Activated CD4-positive, alpha-beta T cell treated with anti-CD3 and anti-CD28 coated beads, Interleukin-10, Interleukin-2, amounts not matched to agents 100 ng/mL and 50 ng/mL, durations not matched to agents 16 hours and 8 hours (primary cell): ENCODE measurements around the gene RPSA.
"Not testable (repeated sequence)": the region's sequence is repeated elsewhere in the genome, so short reads cannot be mapped to it uniquely, and the experiment has no call there.

Experiments used
- DNase-seq: peaks from one replicate; pipeline ENCODE4 v3.0.0-alpha.2; 2020

RPSA gene

DNA sequence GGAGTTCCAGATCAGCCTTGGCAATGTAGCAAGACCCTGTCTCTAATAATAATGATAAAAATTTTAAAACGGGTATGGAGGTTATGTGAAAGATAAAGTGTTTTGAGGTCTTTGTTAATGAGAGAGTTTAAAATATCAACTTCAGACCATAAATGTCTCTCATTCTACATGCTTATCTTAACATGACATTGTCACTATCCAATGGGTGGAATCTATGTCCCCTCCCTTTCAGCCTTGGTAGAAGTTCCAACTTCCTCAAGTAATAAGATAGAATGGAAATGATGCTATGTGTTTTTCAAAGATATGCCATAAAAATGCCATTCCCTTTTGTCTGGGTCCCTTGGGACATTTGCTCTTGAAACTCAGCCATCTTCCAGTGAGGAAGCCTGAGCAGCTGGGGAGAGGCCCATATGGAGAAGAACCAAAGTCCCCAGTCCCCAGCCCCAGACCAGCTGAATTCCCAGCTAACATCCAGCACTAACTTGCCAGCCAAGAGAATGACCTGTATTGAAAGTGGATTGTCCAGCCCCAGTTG is 17.0 kb downstream of the RPSA start:
- no peak for DNase-seq

DNA sequence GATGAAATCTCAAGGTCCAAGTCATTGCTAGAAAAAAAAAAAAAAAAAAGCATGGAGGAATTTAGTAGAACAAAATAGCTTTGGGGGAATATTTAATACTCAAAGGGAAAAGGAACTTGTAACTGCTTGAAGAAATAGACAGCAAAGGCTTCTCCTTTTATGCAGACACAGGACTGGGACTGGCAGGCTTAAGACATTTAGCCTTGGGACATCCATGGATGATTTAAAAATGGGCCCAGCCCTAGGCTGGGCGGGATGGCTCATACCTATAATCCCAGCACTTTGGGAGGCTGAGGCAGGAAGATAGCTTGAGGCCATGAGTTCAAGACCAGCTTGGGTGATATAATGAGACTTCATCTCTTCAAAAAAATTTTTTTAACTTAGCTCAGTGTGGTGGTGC is 19.8 kb downstream of the RPSA start:
- no peak for DNase-seq

DNA sequence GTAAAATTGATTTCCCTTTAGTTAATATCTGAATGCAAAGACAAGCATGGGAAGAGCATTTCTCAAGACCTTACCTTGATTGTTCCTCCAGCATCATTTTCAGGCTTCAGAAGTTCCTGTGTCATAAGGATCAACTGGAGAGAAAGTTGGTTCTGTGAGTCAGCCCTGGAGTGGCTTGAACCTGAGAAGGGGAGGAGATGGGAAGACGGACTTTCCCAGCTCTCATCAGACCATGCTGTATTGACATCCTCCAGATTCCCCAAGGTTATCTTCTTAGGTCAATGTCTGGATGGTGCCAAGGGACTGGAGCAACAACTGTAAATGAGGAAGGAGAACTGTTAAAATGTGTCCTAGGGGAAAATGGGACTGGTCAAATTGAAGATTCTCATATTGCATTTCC is 21.0 kb downstream of the RPSA start:
- no peak for DNase-seq

DNA sequence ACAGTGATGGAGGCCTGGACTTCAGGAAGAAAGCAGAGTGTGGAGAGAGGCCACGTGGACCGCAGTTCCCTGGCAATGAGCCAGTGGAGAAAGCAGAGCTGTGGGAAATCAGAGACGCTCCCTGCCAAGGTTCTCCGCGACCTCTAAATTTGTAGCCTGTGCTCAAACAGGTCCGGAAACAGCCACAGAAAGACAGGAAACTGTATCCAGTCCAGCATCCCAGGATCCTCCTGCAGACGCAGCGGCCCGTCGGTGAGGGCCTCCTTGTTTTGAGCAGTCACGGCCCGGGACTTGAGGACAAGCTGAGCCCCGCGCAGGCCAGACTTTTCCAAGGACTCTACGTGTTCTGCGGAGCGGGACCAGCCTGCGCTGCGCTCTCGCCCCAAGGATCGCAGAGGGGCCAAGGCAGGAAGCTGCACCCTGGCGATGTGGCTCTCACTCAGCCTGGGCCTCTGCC is 22.3 kb downstream of the RPSA start:
- no peak for DNase-seq

DNA sequence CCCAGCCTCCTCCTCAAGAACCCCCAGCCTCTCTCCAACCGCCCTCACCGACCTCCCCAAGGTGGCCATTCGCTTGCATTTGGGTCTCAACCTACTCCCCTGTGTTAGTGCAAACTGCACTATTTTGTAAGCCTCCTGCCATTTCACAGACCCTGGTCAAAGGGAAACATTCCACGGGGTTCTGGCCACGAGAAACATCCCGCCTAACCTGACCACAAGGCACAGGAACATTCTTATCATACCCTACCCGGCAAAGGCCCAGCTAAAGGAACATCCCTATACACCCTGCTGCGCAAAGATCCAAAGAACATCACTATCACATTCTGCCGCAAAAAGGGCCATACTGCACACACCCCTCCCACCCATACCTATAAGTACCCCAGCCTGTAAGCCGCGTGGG is 22.9 kb downstream of the RPSA start:
- DNase-seq: no peak

DNA sequence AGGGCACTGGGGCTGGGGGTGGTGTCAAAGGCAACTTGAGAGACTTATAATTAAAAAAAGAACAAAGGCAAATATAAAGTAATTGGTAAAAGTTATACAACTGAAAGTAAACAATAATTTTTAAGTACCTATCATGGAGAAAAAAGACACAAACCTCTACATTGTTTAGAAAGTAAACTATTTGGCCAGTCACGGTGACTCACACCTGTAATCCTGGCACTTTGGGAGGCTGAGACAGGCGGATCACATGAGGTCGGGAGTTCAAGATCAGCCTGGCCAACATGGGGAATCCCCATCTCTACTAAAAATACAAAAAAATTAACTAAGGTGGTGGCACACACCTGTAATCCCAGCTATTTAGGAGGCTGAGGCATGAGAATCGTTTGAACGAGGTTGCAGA is 25.8 kb downstream of the RPSA start:
- no peak for DNase-seq

DNA sequence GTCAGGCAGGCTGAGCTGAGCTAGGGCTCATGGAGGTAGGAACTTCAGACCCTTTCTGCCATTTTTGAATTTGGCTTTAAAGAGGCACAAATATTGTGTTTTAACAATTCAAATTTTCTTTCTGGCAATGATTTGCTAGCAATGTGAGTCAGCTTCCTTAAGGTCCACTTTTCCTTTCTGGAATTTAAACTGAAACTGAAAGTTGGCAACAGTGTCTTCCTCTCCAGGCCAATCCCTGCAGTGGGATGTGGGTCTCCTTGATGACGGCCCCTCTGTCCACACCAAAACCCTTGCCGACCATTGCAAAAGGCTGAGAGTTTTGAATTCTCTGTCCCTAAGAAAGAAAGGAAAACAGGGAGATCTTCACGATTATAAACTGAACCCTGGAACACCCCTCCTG is 27.1 kb downstream of the RPSA start:
- no peak for DNase-seq

DNA sequence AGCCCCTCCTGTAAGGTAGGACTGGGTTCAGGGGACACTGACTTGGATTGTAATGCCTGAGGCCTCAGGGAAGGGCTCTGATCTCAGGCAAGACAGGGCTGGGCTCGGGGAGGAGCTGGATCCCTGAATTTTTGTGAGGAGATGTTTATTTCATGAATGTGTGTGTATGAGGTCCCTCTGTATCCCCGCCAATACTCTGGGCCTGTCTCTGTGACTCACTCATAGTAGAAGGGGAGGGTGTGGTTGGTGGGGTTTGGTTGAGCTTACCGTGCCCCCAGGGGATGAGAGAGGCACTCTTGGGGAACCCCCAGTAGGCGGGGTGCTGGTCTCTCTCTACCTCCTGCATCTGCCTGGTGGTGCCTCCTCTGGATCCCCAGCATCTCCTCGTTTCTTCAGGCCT is 28.1 kb downstream of the RPSA start:
- DNase-seq: no peak

DNA sequence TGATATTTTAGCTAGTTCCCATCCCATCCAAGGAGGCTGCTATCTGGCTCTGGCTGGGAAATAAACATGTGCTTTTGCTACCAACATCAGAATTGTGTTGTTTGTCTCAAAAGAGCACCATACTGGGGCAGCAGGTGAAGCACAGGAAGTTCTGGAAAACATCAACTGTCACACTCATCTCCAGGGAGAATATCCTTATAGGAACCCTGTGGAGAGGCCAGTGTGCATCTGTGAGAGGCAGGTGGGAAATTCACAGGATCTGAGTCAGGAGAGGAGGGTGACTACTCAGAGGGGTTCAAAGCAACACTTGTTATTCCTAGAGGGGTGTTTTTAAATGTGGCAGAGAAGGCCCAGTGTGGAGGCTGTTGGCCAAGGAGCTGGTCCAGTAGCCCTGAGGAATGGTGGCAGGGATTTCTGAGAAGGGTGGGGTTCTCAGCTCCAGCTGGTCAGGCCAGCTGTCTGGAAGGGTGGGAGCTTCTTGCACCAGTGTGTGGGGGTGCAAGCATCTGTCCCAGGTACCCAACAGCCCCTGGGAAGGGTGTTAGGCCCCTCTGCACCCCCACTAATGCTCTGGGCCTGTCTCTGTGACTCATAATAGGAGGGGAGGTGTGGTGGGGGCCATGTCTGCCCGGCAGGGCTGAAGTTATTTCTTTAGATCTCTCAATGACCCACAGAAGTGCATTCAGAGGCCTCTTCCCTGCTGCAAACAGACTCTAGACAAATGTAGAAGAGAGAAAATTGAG is 28.7 kb downstream of the RPSA start:
- no peak for DNase-seq

DNA sequence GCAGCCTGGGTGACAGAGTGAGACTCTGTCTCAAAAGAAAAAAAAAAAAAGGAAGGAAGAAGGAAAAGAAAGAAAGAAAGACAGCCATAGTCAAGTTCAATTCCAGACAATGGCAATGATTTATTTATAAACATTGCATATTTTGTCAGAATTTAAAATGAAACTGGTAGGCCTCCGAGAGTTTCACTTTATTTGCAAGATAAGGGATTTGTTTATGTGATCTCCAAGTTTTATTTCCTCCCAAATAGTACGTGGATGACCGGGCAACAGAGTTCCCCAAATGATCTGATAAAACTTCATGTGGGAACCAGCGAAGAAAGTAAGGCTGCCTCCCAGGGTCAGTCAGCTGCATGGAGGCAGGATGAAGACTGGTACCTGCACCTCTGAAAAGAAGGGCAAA is 32.4 kb downstream of the RPSA start:
- no peak for DNase-seq

DNA sequence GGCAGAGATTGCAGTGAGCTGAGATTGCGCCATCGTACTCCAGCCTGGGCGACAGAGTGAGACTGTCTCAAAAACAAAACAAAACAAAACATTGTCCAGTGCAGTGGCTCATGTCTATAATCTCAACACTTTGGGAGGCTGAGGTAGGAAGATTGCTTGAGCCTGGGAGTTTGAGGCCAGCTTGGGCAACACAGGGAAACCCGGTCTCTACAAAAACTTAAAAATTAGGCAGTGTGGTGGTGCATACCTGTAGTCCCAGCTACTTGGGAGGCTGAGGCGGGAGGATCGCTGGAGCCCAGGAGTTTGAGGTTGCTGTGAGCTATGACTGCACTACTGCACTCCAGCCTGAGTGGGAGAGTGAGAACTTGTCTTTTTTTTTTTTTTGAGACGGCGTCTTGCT is 33.8 kb downstream of the RPSA start:
- no peak for DNase-seq

DNA sequence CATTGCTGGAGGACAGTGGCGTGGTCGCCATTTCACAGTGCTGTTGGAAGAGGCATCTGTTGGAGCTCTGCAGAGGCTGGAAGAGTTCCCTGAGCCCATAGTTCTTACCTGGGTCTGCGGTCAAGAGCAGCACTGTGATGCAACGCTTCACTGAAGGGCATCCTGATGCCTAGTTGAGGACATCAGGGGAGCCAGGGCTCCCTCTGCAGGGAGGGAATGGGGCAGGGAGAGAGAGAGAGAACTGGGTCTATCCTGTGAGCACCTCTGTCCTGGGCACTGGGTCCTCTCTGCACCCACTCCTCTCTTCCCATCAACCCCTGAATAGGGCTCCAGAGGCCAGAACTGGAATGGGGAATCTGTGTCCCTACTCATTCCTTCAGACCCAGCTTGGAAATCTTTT is 37.0 kb downstream of the RPSA start:
- DNase-seq: no peak

DNA sequence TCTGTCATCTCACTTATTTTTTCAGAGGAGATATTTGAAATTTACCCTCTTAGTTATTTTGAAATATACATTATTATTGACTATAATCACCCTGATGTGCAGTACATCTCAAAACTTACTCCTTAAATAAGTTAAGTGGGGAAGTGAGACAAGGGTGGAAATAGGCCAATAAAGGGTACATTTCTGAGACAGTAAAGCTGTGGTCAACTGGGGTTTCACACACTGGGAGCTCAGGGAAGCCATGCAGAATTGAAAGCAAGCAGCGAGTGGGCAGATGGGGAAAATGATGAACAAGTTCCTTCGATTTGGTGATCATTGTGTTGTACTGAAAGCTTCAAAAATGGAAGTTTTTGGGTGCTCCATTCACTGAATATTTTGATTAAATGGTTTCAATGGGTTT is 39.4 kb downstream of the RPSA start:
- DNase-seq: no peak

DNA sequence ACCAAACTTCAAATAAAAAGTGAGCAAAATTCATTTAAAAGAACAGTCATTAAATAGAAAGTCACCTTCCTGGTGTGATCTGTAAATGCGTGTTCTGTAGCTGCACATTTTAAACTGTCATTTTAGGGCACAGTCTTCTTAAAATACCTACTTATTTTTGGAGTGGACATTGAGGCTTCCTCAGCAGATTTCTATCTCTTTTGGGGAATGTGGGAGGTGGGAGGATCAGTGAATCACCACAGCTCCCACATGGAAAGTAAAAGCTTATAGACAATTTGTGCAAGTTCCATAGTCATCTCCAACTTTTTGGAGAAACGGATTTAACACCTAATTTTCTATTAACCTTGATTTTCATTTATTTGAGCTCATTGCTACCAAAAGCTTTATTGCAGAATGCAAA is 39.9 kb downstream of the RPSA start:
- DNase-seq: no peak

DNA sequence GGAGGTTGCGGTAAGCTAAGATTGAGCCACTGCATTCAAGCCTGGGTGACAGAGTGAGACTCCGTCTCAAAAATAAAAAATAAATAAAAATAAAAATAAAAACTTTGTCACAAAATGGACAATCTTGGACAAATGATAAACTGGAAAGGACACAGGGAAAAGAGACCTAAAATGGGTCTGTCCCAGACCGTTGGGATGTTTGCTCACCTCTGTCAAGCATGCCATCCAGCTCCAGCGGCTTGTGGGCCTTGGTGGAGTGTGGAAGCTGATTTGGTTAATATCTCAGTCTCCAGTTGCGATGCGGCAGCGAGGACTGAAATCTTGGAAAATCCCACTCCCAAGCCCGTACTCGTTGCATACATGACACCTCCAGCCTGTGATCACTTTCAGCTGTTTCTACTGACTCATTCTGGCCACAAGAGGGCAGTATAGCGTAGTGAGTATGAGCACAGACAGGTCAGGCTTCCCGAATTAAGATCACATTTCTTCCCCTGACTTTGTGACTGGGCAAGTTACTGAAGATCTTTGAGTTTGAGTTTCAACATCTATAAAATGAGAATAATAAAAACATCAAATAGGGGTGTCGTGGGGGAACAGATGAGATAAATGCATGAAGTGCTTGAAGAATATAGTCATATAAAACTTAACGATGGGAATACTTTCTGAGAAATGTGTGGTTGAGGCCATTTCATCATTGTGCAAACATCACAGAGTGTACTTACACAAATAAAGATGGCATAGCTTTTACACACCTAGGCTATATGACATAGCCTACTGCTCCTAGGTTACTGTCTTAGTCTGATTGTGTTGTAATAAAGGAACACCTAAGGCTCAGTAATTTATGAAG is 41.3 kb downstream of the RPSA start:
- DNase-seq: peak; percentile 76

DNA sequence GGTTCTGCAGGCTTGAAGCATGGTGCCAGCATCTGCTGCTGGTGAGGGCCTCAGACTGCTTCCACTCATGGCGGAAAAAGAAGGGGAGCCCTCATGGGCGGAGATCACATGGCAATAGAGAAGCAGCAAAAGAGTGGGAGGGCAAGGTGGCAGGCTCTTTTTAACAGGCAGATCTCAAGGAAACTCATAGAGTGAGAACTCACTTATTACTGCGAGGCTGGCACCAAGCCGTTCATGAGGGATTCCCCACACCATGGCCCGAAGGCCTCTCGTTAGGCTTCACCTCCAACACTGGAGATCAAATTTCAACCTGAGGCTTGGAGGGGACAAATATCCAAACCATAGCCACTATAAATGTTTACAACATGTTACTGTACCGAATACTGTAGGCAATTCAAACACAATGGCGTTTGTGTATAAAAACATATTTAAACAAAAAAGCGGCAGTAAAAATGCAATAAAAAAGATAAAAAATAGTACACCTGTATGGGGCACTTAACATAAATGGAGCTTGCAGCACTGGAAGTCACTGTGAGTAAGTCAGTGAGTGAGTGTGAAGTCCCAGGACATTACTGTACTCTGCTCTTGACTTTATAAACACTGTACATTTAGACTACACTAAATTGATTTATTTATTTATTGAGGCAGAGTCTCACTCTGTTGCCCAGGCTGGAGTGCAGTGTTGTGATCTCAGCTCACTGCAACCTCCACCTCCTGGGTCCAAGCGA is 42.1 kb downstream of the RPSA start:
- no peak for DNase-seq

DNA sequence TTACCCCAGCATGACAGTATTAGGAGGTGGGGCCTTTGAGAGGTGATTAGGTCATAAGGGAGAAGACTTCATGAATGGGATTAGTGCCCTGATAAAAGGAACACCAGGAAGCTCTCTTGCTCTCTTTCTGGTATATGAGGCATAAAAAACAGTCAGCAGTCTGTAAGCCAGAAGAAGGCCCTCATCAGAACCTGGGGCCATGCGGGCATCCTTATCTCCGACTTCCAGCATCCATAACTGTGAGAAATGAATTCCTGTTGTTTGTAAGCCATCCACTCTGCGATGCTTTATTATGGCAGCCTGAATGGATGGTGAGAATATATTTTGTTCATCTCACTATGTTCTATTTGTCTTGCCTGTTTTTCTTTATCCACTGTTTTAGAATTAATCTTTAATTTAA is 43.3 kb downstream of the RPSA start:
- DNase-seq: no peak

DNA sequence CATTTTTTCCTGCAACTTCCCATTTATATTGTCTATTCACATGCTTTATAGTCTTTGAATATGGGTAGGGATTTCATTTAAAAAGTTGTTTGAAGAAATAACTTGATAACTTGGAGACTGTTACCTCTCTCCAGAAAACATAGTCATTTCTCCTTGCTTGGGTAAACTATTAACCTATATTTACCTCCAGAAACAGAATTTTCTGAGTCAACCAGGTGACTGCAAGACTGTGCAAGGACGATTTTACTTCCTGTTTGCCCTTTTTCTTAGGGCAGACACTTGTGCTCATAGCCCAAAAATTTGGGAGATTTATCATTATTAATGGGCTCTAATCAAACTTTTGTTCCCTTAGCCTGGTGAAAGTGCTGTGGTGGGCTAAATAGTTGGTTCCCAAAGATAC is 46.6 kb downstream of the RPSA start:
- no peak for DNase-seq

DNA sequence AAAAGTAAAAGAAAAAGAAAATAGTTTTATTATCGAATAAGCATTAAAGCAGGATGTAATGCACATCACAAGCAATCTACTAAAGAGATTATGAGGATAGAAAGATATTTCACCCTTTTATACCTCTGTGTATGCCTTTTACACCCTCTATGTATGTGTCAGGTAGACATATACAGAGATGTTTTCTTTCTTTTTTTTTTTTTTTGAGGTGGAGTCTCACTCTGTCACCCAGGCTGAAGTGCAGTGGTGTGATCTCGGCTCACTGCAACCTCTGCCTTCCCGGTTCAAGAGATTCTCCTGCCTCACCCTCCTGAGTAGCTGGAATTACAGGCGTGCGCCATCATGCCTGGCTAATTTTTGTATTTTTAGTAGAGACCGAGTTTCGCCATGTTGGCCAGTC is 47.4 kb downstream of the RPSA start:
- not testable (repeated sequence) for DNase-seq

DNA sequence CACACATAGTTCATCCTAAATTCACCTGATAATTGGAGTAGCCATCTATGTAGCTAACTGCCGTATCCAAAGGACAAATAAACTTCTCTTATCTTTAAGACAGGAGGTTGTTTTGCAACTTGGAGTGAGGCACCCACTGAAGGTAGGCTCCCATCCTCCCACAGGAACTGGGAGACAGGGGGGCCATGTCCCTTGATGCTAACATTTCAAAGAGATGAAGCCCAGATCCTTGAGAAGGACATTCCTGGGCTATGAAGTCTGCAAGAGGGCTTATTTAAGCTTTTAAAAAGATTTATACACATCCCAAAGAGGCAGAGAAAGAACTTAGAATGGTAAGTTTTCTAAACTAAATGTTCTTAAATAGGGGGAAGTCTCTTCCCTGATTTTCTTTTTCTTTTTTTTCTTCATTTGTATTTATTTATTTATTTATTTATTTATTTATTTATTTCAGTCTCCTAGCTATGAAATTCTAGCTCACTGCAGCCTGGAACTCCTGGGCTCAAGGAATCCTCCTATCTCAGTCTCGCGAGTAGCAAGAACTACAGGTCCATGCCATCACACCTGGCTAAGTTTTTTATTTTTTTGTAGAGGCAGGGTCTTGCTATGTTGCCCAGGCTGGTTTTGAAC is 48.2 kb downstream of the RPSA start:
- no peak for DNase-seq

DNA sequence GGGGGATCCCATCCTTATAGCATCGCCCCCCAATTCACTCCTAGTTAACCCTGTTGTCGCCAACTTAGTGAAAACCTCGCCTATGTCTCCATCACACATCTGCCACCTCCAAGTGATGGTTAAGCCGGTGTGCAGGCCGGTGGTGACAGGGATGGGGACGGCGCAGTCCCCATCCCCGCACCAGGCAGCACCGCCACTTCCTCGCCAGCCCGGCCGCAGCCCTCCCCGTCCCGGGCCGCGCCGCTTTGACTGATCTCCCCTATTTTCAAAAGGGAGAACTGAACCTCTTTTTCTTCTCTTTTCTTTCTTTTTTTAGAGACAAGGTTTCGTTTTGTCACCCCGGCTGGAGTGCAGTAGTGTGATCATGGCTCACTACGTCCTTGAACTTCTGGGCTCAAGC is 49.6 kb downstream of the RPSA start:
- no peak for DNase-seq

DNA sequence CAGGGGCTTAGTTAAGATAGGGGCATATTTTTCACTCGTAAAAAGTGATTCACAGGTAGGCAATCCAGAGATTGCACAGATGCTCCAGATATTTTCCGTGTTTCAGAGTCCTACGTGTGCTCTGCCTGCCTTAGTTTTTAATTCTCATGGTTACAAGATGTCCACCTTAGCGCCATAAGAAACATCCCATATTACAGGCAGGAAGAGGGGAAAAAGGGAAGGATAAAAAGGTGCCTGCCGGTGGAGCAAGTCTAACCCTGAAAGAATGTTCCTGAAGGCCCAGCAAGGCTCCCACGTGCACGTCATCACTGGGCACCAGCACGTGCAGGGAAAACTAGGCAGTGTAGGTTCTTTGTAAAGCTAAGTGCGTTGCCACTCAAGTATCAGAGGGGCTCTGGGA is 50.8 kb downstream of the RPSA start:
- DNase-seq: no peak

DNA sequence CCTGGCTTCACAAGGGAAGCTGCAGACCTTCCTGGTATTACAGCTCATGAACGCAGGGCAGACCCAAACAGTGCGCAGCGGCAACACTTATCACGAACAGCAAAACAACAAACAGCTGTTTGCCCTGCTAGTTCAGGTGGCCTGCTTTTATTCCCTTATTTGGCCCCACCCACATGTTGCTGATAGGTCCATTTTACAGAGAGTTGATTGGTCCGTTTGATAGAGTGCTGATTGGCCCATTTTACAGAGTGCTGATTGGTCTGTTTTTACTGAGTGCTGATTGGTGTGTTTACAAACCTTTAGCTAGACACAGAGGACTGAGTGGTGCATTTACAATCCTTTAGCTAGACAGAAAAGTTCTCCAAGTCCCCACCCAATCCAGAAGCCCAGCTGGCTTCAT is 52.1 kb downstream of the RPSA start:
- DNase-seq: not testable (repeated sequence)
